Astrocyte (in vitro differentiated cells and primary cell): ENCODE data around the gene CLCN5.

Experiments used
- EZH2 ChIP-seq: IDR thresholded peaks from 2 replicates; pipeline ENCODE4 v1.6.1; 2012; ENCODE audit warnings: mild to moderate bottlenecking, low read length, inconsistent platforms; ENCODE audit not compliant: insufficient read depth
- TF ChIP-seq, protein P1 (sequence below): IDR thresholded peaks from 2 replicates; pipeline ENCODE4 v1.5.1; 2011; ENCODE audit warnings: low read depth, mild to moderate bottlenecking, inconsistent platforms, low read length, moderate library complexity; ENCODE audit not compliant: insufficient read depth

DNA sequence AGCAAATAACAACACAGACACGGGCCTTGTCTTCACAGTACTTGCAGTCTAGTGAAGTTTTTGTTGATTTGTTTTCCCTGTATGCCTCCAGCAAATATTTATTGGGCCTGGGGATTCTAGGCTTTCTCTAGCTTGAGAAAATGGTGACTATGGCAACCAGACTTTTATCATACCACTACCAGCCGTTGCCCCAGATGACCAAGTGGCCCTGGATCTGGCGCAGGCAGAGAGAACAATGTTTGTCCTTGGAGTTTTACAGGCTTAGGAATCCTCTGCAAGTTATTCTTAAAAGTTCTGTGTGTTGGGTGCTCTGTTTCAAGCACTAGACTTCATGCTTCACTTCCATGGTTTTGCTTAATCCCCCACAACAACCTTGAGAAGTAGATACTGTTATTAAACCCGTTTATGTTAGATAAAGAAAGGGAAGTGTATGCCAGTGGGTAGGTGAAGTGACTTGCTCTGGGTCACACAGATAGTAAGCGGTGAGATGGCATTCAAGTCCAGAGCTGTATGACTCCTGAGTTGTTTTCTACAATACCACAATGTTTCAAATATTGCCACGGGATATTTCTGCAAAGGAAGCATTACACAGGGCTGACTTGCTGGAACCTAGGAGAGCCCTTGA, 183.8 kb downstream of the CLCN5 start:
- TF ChIP-seq, protein P1, sequence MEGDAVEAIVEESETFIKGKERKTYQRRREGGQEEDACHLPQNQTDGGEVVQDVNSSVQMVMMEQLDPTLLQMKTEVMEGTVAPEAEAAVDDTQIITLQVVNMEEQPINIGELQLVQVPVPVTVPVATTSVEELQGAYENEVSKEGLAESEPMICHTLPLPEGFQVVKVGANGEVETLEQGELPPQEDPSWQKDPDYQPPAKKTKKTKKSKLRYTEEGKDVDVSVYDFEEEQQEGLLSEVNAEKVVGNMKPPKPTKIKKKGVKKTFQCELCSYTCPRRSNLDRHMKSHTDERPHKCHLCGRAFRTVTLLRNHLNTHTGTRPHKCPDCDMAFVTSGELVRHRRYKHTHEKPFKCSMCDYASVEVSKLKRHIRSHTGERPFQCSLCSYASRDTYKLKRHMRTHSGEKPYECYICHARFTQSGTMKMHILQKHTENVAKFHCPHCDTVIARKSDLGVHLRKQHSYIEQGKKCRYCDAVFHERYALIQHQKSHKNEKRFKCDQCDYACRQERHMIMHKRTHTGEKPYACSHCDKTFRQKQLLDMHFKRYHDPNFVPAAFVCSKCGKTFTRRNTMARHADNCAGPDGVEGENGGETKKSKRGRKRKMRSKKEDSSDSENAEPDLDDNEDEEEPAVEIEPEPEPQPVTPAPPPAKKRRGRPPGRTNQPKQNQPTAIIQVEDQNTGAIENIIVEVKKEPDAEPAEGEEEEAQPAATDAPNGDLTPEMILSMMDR, result no peak
- TF ChIP-seq EZH2, result no peak
